Keratinocyte (primary cell): ENCODE results near the gene SH2D4B. TPM values are rescaled to one million over a fixed set of nuclear protein-coding genes. Genes with fewer than 3 reads are reported as not detected.

ENCODE experiments used
- DNase-seq: peaks from one replicate; pipeline ENCODE4 v3.0.0-alpha.2; 2011; ENCODE audit warnings: low read depth, missing footprints, low spot score
- FAIRE-seq: peaks from 2 replicates; lab custom pipeline; 2011; peaks lifted over from hg19 to GRCh38; lab: Jason Lieb, UNC
- H2AFZ ChIP-seq: 2 replicates; pipeline ENCODE4 v1.6.0; 2012; ENCODE audit warnings: low read length, control low read depth, inconsistent platforms; ENCODE audit not compliant: control insufficient read depth
- H3K27ac ChIP-seq: 2 replicates; pipeline ENCODE4 v1.5.1; 2011; ENCODE audit warnings: low read length; ENCODE audit not compliant: control insufficient read depth, insufficient read depth
- H3K27me3 ChIP-seq: 3 replicates; pipeline ENCODE4 v1.6.0; 2011; ENCODE audit warnings: low read length; ENCODE audit not compliant: control insufficient read depth, insufficient read depth; ENCODE audit errors: extremely low read depth
- H3K36me3 ChIP-seq, 2 experiments: 2 replicates in 1 of 2; 3 replicates in 1 of 2; pipeline ENCODE4 v1.5.1; 2011; ENCODE audit warnings: low read length in 2 of 2, mild to moderate bottlenecking in 1 of 2; ENCODE audit not compliant: control insufficient read depth in 2 of 2, insufficient read depth in 2 of 2; ENCODE audit errors: extremely low read depth in 1 of 2
- H3K4me1 ChIP-seq: 3 replicates; pipeline ENCODE4 v1.5.1; 2011; ENCODE audit warnings: low read length; ENCODE audit not compliant: control insufficient read depth, insufficient read depth; ENCODE audit errors: extremely low read depth
- H3K4me2 ChIP-seq: 3 replicates; pipeline ENCODE4 v1.6.0; 2011; ENCODE audit warnings: low read depth, low read length; ENCODE audit not compliant: control insufficient read depth, insufficient read depth; ENCODE audit errors: extremely low read depth
- H3K4me3 ChIP-seq, 3 experiments: fragments of 200-600 bp in 1 of 3; sonication (generic) in 1 of 3; 2 replicates in 2 of 3; 3 replicates in 1 of 3; pipeline ENCODE4 v1.5.1; 2011 to 2016; ENCODE audit warnings: low read length in 3 of 3, mild to moderate bottlenecking in 3 of 3, control low read depth in 2 of 3, inconsistent platforms in 1 of 3, low read depth in 1 of 3, mixed read lengths in 1 of 3, mixed run types in 1 of 3, moderate library complexity in 1 of 3; ENCODE audit not compliant: control insufficient read depth in 2 of 3, insufficient read depth in 2 of 3; ENCODE audit errors: extremely low read depth in 1 of 3
- H3K79me2 ChIP-seq: 2 replicates; pipeline ENCODE4 v1.6.0; 2012; ENCODE audit warnings: low read length; ENCODE audit not compliant: control insufficient read depth, insufficient read depth
- H3K9ac ChIP-seq: 3 replicates; pipeline ENCODE4 v1.6.0; 2011; ENCODE audit warnings: low read length; ENCODE audit not compliant: control insufficient read depth, insufficient read depth; ENCODE audit errors: extremely low read depth
- H3K9me1 ChIP-seq: 3 replicates; pipeline ENCODE4 v1.6.0; 2011; ENCODE audit warnings: low read length; ENCODE audit not compliant: control insufficient read depth, insufficient read depth; ENCODE audit errors: extremely low read depth
- H3K9me3 ChIP-seq: 2 replicates; pipeline ENCODE4 v1.5.1; 2012; ENCODE audit warnings: low read depth, low read length; ENCODE audit not compliant: control insufficient read depth
- H4K20me1 ChIP-seq: 3 replicates; pipeline ENCODE4 v1.6.0; 2011; ENCODE audit warnings: low read length; ENCODE audit not compliant: control insufficient read depth, insufficient read depth; ENCODE audit errors: extremely low read depth
- EZH2 ChIP-seq: IDR thresholded peaks from one replicate; pipeline ENCODE4 v1.6.1; 2012; ENCODE audit warnings: inconsistent platforms, mild to moderate bottlenecking, low read length, moderate library complexity
- dilution Hi-C: fragments of 300-500 bp; cut with MboI; formaldehyde crosslinking; loops from one replicate; pipeline ENCODE4 v1.7.0; 2020; ENCODE audit warnings: low sequenced_read_pairs; ENCODE audit not compliant: extremely low pct_ligation_motif_present
- polyA plus RNA-seq, 5 experiments: library from polyadenylated mRNA; depleted of rRNA in 3 of 5; stranded (reverse) in 3 of 5; stranded (forward) in 1 of 5; unstranded in 1 of 5; fragments of >200 nt; gene quantifications; 1 replicate in 1 of 5; 2 replicates in 3 of 5; 3 replicates in 1 of 5; pipeline versions ENCODE4 v1.2.1 to v1.2.3, GENCODE V29; 2011 to 2012; ENCODE audit warnings: missing spikeins in 2 of 5, low read depth in 1 of 5, low replicate concordance in 1 of 5
- TF ChIP-seq, protein P1 (sequence below), 3 experiments: IDR thresholded peaks in 1 of 3; conservative IDR thresholded peaks in 1 of 3; optimal IDR thresholded peaks in 1 of 3; 2 replicates in 2 of 3; 3 replicates in 1 of 3; pipeline versions ENCODE3 to v1.5.1; 2011; ENCODE audit warnings: low read length in 3 of 3, mild to moderate bottlenecking in 3 of 3, moderate library complexity in 2 of 3, control low read depth in 1 of 3, inconsistent platforms in 1 of 3; ENCODE audit not compliant: insufficient read depth in 2 of 3; ENCODE audit errors: extremely low read depth in 1 of 3

Gene SH2D4B
- polyA plus RNA-seq, 1 donor (not counting 4 experiments of a cell fraction or from before 2014, with no cell fraction given) = 0.22 TPM

DNA sequence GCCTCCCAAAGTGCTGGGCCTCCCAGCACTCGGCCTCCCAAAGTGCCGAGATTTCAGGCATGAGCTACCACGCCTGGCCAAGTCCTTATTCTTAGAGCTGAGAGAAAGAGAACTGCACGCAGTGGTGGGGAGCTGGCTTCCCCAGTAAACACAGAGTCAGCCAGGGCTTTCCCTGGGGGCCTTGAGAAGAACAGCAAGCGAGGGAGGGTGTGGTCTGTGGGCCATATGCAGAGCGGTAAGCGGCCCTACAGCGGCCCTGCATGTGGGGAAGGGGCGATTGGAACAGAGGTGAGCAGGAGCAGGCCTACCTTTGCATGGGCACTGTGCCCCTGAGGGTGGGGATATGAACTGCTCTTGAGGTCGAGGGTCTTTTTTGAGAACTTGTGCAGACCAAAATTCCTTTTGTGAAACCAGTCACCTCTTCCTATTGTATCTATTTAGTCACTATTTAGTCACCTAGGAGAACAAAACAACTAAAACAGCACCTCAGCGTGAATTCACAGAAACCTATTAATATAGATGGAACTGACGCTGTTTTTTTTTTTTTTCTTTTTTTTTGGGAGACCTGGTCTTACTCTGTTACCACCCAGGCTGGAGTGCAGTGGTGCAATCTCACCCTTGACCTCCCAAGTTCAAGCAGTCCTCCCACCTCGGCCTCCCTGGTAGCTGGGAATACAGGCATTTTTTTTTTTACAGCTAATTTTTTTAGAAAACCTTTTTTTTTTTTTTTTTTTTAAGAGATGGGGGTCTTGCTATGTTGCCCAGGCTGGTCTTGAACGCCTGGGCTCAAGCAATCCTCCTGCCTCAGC is 36.9 kb upstream of the SH2D4B start:
- Histone ChIP-seq H3K4me2 (peak overlapping the region; percentile 48), H3K4me1 (peaks cover 100% of the 10 kb centered on the region), H3K9me3 (no peaks in the 10 kb centered on the region), H2AFZ (no peak overlapping the region), H3K9ac (peak overlapping the region; percentile 67), H3K9me1 (no peaks in the 10 kb centered on the region), H3K36me3 (peaks cover 4 to 19% of the 10 kb centered on the region in 2 experiments), H3K27ac (peak overlapping the region; percentile 89), H3K79me2 (peaks cover 75% of the 10 kb centered on the region), H4K20me1 (no peaks in the 10 kb centered on the region), H3K27me3 (no peaks in the 10 kb centered on the region), H3K4me3 (no peak overlapping the region)
- FAIRE-seq (no peak), DNase-seq (no peak)
- TF ChIP-seq, protein P1, sequence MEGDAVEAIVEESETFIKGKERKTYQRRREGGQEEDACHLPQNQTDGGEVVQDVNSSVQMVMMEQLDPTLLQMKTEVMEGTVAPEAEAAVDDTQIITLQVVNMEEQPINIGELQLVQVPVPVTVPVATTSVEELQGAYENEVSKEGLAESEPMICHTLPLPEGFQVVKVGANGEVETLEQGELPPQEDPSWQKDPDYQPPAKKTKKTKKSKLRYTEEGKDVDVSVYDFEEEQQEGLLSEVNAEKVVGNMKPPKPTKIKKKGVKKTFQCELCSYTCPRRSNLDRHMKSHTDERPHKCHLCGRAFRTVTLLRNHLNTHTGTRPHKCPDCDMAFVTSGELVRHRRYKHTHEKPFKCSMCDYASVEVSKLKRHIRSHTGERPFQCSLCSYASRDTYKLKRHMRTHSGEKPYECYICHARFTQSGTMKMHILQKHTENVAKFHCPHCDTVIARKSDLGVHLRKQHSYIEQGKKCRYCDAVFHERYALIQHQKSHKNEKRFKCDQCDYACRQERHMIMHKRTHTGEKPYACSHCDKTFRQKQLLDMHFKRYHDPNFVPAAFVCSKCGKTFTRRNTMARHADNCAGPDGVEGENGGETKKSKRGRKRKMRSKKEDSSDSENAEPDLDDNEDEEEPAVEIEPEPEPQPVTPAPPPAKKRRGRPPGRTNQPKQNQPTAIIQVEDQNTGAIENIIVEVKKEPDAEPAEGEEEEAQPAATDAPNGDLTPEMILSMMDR (optimal IDR thresholded peaks at IDR 0.05 in 1 of 3, IDR thresholded peaks at IDR 0.05 in 1 of 3, conservative IDR thresholded peaks at IDR 0.05 in 1 of 3; ENCODE audit: extremely low read depth in 1 of 3, insufficient read depth in 2 of 3, low read length in 3 of 3) = peak in 1 of 3 experiments; percentile 15
- no peak for TF ChIP-seq EZH2
- dilution Hi-C loops = no loop called here

DNA sequence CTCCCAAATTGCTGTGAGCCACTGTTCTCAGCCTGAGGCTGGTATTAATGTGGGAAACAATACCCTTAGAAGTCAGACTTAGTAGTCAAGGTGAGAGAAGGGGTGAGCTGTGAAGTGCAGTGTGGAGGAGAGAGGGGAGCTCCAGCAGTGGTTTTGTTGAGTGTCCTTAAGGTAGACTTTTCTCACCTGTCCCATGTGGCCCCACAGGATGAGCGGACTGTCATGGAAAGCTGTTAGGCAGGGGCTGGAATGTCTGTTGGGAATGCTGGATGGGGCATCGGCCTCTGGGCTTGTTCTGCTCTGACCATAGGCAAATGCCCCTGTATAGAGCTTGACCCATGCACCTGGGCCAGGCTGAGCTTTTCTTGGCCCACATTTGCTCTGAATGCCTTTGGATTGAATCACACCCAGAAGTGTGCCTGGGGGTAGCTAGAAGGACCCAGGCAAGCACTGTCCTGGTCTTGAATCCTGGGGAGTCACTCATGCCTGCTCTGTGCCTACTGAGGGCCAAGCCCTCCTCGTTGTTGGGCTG is 36.3 kb upstream of the SH2D4B start:
- dilution Hi-C loops = no loop called here
- Histone ChIP-seq H3K27ac (peak overlapping the region; percentile 89), H3K79me2 (peaks cover 68% of the 10 kb centered on the region), H2AFZ (no peak overlapping the region), H3K4me1 (peaks cover 100% of the 10 kb centered on the region), H3K4me2 (peak overlapping the region; percentile 48), H3K4me3 (no peak overlapping the region), H3K27me3 (no peaks in the 10 kb centered on the region), H3K9me3 (no peaks in the 10 kb centered on the region), H3K9me1 (no peaks in the 10 kb centered on the region), H3K36me3 (peaks cover 4 to 19% of the 10 kb centered on the region in 2 experiments), H4K20me1 (no peaks in the 10 kb centered on the region), H3K9ac (peak overlapping the region; percentile 67)
- FAIRE-seq (peak; percentile 59), DNase-seq (no peak)
- TF ChIP-seq EZH2 = no peak
- TF ChIP-seq, protein P1 (optimal IDR thresholded peaks at IDR 0.05 in 1 of 3, IDR thresholded peaks at IDR 0.05 in 1 of 3, conservative IDR thresholded peaks at IDR 0.05 in 1 of 3; ENCODE audit: extremely low read depth in 1 of 3, insufficient read depth in 2 of 3, low read length in 3 of 3) = no peak
